Measurements from ENCODE around the gene CASQ2. TPM values are rescaled to one million over a fixed set of nuclear protein-coding genes. Genes with fewer than 3 reads are reported as not detected.
A peak's percentile ranks its signal among the peaks of the same experiment; 100 is the strongest.

CASQ2 gene
- polyA plus RNA-seq, 2 of the 4 experiments (the other 2 are of a cell fraction), result not detected

DNA sequence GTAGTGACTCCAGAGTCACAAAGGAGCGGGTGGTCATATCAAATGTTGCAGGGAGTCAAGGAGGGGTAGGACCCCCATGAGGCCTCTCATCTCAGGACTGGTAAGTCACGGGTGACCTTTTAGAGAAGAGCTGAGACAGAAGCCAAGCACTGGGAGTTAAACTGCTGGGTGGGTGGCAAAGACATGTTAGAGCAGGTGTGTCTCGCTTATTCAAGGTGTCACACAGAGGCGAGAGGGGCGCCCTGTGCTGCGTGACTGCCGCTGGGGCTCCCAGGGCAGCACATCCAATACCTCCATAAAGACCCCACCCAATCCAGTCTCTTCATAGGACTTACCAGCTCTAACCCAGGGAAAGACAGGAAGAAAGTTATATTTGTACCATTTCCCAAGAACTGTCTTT, 15.2 kb downstream of the CASQ2 start:
- DNase-seq (ENCODE audit: low read depth in 1 of 2, low spot score in 1 of 2) (no peak), ATAC-seq (no peak), FAIRE-seq (no peak)
- no peak for TF ChIP-seq POLR2A (IDR thresholded peaks at IDR 0.05; ENCODE audit: low read length)
- no peak for TF ChIP-seq GATA3 (IDR thresholded peaks at IDR 0.05; ENCODE audit: borderline replicate concordance)
- TF ChIP-seq HDAC2 (IDR thresholded peaks at IDR 0.05), result no peak
- no peak for TF ChIP-seq MAZ (IDR thresholded peaks at IDR 0.05; ENCODE audit: borderline replicate concordance, low read depth, low read length)
- Histone ChIP-seq H3K4me3 (no peak overlapping the region), H3K27ac (no peak overlapping the region), H3K4me2 (no peak overlapping the region), H3K4me1 (no peaks in the 10 kb centered on the region), H3K9me3 (no peaks in the 10 kb centered on the region)
- POLR2A ChIA-PET, result no interaction called here
- CTCF ChIA-PET, result interaction anchor here (1.0 kb wide), 1 partner anchor 47 kb away, joined by 3 read pairs; no protein-coding TSS in a partner anchor
- WGBS (ENCODE audit: missing lambda C conversion rate), result 40% methylated on average over 6 of the region's 7 CpGs

DNA sequence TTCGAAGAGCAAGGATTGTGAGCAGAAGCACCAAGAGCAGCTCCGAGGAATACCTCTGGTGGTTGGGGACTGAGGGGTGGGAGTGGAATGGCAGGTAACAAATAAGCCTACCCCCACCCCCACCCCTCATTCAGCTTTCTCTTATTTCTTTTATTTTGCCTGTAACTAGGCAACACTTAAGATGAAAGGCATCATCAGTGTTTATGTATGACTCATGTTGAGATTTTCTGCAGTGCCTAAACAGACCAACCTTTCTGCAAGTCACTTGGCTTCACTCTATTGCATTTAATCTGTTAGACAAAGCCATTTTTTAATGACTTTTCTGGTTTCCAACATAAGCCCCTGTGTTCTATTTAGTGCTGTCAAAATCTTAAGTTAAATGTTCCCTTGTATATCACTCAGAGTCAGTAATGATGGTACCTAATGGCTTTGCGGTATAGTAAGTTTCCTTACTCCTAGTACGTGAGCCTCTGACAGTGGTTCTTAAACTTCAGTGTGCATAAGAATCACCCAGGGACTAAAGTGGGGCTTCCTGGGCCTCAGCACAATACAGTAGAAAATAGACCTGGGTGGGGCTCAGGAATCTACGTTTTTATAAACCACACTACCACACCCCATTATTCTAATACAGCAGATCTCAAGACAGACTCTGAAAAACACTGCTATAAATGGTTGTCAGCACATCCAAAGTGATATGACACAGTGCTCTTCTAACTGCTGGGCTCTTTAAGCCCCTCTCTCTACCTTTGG, 19.9 kb downstream of the CASQ2 start:
- DNase-seq (ENCODE audit: low read depth in 1 of 2, low spot score in 1 of 2) (peak in 1 of 2 experiments; percentile 16), ATAC-seq (no peak), FAIRE-seq (no peak)
- CTCF ChIA-PET, result no interaction called here
- Histone ChIP-seq H3K4me3 (no peak overlapping the region), H3K9me3 (no peaks in the 10 kb centered on the region), H3K27ac (no peak overlapping the region), H3K4me2 (no peak overlapping the region), H3K4me1 (no peaks in the 10 kb centered on the region)
- POLR2A ChIA-PET, result no interaction called here
- WGBS (ENCODE audit: missing lambda C conversion rate), result 43% methylated on average over 5 of the region's 5 CpGs
- TF ChIP-seq EHF (CRISPR knock-in tag; IDR thresholded peaks at IDR 0.05), result no peak
- no peak for TF ChIP-seq ELK1 (IDR thresholded peaks at IDR 0.05; ENCODE audit: low read depth, low read length)
- TF ChIP-seq ZSCAN20 (CRISPR knock-in tag; IDR thresholded peaks at IDR 0.05), result no peak
- TF ChIP-seq, protein P1, sequence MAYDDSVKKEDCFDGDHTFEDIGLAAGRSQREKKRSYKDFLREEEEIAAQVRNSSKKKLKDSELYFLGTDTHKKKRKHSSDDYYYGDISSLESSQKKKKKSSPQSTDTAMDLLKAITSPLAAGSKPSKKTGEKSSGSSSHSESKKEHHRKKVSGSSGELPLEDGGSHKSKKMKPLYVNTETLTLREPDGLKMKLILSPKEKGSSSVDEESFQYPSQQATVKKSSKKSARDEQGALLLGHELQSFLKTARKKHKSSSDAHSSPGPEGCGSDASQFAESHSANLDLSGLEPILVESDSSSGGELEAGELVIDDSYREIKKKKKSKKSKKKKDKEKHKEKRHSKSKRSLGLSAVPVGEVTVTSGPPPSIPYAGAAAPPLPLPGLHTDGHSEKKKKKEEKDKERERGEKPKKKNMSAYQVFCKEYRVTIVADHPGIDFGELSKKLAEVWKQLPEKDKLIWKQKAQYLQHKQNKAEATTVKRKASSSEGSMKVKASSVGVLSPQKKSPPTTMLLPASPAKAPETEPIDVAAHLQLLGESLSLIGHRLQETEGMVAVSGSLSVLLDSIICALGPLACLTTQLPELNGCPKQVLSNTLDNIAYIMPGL (CRISPR knock-in tag; IDR thresholded peaks at IDR 0.05; ENCODE audit: borderline replicate concordance), result no peak
- TF ChIP-seq, protein P2, sequence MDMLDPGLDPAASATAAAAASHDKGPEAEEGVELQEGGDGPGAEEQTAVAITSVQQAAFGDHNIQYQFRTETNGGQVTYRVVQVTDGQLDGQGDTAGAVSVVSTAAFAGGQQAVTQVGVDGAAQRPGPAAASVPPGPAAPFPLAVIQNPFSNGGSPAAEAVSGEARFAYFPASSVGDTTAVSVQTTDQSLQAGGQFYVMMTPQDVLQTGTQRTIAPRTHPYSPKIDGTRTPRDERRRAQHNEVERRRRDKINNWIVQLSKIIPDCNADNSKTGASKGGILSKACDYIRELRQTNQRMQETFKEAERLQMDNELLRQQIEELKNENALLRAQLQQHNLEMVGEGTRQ (IDR thresholded peaks at IDR 0.05), result no peak
- no peak for TF ChIP-seq TFCP2L1 (CRISPR knock-in tag; IDR thresholded peaks at IDR 0.05)
- no peak for TF ChIP-seq CBX8 (IDR thresholded peaks at IDR 0.05)
- no peak for TF ChIP-seq SMC3 (IDR thresholded peaks at IDR 0.05)
- TF ChIP-seq ZC3H11A (IDR thresholded peaks at IDR 0.05), result no peak
- TF ChIP-seq ESRRA (IDR thresholded peaks at IDR 0.05; ENCODE audit: borderline replicate concordance, low read length), result no peak
- TF ChIP-seq, protein P3, sequence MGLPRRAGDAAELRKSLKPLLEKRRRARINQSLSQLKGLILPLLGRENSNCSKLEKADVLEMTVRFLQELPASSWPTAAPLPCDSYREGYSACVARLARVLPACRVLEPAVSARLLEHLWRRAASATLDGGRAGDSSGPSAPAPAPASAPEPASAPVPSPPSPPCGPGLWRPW (IDR thresholded peaks at IDR 0.05), result no peak
- no peak for TF ChIP-seq KDM1A (IDR thresholded peaks at IDR 0.05; ENCODE audit: low read depth)
- no peak for TF ChIP-seq EHMT2 (IDR thresholded peaks at IDR 0.05; ENCODE audit: low read depth)
- TF ChIP-seq HEYL (CRISPR knock-in tag; IDR thresholded peaks at IDR 0.05), result no peak
- no peak for TF ChIP-seq HOXB5 (CRISPR knock-in tag; IDR thresholded peaks at IDR 0.05)

DNA sequence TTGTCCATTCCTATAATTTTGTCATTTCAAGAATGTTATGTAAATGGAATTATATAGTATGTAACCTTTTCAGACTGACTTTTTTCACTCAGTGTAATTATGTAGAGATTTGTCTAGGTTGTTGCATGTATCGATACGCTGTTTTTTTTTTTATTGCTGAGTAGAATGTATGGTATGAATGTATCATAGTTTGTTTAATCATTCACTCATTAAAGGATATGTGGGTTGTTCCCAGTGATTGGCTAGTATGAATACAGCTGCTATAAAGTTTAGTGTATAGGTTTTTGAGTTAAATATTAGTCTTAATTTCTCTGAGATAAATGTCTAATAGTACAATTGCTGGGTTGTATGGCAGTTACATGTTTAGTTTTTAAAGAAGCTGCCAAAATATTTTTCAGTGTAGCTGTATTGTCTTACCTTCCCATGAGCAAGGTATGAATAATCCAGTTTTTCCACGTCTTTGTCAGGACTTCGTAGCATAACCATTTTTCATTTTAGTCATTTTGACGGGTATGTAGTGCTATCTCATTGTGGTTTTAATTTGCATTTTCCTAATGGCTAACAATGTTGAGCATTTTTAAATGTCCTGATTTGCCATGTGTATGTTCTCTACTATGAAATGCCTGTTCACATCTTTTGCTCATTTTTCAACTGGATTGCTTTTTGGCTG, 22.4 kb downstream of the CASQ2 start:
- 52% methylated on average over 5 of the region's 5 CpGs for WGBS (ENCODE audit: missing lambda C conversion rate)
- TF ChIP-seq NPAS2 (CRISPR knock-in tag; IDR thresholded peaks at IDR 0.05; ENCODE audit: borderline replicate concordance) (no peak), HOXB13 (CRISPR knock-in tag; IDR thresholded peaks at IDR 0.05; ENCODE audit: low read depth) (no peak)
- TF ChIP-seq, protein P4, sequence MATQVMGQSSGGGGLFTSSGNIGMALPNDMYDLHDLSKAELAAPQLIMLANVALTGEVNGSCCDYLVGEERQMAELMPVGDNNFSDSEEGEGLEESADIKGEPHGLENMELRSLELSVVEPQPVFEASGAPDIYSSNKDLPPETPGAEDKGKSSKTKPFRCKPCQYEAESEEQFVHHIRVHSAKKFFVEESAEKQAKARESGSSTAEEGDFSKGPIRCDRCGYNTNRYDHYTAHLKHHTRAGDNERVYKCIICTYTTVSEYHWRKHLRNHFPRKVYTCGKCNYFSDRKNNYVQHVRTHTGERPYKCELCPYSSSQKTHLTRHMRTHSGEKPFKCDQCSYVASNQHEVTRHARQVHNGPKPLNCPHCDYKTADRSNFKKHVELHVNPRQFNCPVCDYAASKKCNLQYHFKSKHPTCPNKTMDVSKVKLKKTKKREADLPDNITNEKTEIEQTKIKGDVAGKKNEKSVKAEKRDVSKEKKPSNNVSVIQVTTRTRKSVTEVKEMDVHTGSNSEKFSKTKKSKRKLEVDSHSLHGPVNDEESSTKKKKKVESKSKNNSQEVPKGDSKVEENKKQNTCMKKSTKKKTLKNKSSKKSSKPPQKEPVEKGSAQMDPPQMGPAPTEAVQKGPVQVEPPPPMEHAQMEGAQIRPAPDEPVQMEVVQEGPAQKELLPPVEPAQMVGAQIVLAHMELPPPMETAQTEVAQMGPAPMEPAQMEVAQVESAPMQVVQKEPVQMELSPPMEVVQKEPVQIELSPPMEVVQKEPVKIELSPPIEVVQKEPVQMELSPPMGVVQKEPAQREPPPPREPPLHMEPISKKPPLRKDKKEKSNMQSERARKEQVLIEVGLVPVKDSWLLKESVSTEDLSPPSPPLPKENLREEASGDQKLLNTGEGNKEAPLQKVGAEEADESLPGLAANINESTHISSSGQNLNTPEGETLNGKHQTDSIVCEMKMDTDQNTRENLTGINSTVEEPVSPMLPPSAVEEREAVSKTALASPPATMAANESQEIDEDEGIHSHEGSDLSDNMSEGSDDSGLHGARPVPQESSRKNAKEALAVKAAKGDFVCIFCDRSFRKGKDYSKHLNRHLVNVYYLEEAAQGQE (IDR thresholded peaks at IDR 0.05), result no peak
- CTCF ChIA-PET, result no interaction called here
- Histone ChIP-seq H3K9me3 (no peaks in the 10 kb centered on the region), H3K4me3 (no peak overlapping the region), H3K4me1 (no peaks in the 10 kb centered on the region), H3K4me2 (no peak overlapping the region), H3K27ac (no peak overlapping the region)
- ATAC-seq (no peak), DNase-seq (ENCODE audit: low read depth in 1 of 2, low spot score in 1 of 2) (no peak), FAIRE-seq (no peak)
- POLR2A ChIA-PET, result no interaction called here

Data from A549 (cell line).